A673 (cell line): Measurements from ENCODE around the gene ZDHHC22. TPM values are rescaled to one million over a fixed set of nuclear protein-coding genes. Genes with fewer than 3 reads are reported as not detected.

Experiments
- BruUV-seq: library from RNA; stranded (reverse); fragments of 400-500 nt; replicated peaks from 2 replicates; lab custom pipeline; 2021; lab: Mats Ljungman, UMichigan
- CTCF ChIA-PET: fragments of 300-600 bp; sonication (Branson Sonifier 250); formaldehyde crosslinking; loops from one replicate; lab custom pipeline; 2022; ENCODE audit warnings: antibody characterized with exemption; lab: Charles Lee
- POLR2A ChIA-PET: fragments of 300-600 bp; sonication (Branson Sonifier 250); formaldehyde crosslinking; loops from one replicate; lab custom pipeline; 2022; ENCODE audit warnings: antibody characterized with exemption; ENCODE audit not compliant: low non-redundant PET; lab: Charles Lee
- DNase-seq: peaks from one replicate; pipeline ENCODE4 v3.0.0-alpha.2; 2015; ENCODE audit warnings: low spot score
- H3K27ac ChIP-seq: fragments of 200-600 bp; sonication (generic); 2 replicates; pipeline ENCODE4 v1.5.1; 2016; ENCODE audit warnings: mixed run types, low read depth, mild to moderate bottlenecking, mixed read lengths, antibody characterized with exemption, low read length; ENCODE audit not compliant: poor library complexity, severe bottlenecking
- H3K27me3 ChIP-seq: fragments of 200-600 bp; sonication (generic); replicated peaks from 2 replicates; pipeline ENCODE4 v1.6.1; 2017; ENCODE audit warnings: mixed run types, low read depth, mild to moderate bottlenecking, mixed read lengths, antibody characterized with exemption, low read length; ENCODE audit not compliant: insufficient read depth, poor library complexity
- H3K36me3 ChIP-seq: fragments of 200-600 bp; sonication (generic); 2 replicates; pipeline ENCODE4 v1.6.1; 2016; ENCODE audit warnings: mixed run types, mild to moderate bottlenecking, mixed read lengths, antibody characterized with exemption, low read length; ENCODE audit not compliant: insufficient read depth, poor library complexity, severe bottlenecking
- H3K4me1 ChIP-seq: fragments of 200-600 bp; sonication (generic); 2 replicates; pipeline ENCODE4 v1.6.1; 2017; ENCODE audit warnings: mixed run types, mild to moderate bottlenecking, mixed read lengths, antibody characterized with exemption, low read length; ENCODE audit not compliant: insufficient read depth, poor library complexity, severe bottlenecking
- H3K4me3 ChIP-seq: fragments of 200-600 bp; sonication (generic); 2 replicates; pipeline ENCODE4 v1.5.1; 2016; ENCODE audit warnings: low read depth, mixed run types, mild to moderate bottlenecking, mixed read lengths, low read length; ENCODE audit not compliant: poor library complexity, severe bottlenecking
- H3K9me3 ChIP-seq: fragments of 200-600 bp; sonication (generic); 2 replicates; pipeline ENCODE4 v1.6.1; 2016; ENCODE audit warnings: mixed run types, low read depth, mild to moderate bottlenecking, mixed read lengths, antibody characterized with exemption, low read length; ENCODE audit not compliant: poor library complexity, severe bottlenecking
- EZH2 ChIP-seq: fragments of 200-600 bp; sonication (generic); IDR thresholded peaks from 2 replicates; pipeline ENCODE4 v1.6.1; 2017; ENCODE audit warnings: borderline replicate concordance, low read depth, mild to moderate bottlenecking, mixed read lengths, antibody characterized with exemption, low read length; ENCODE audit not compliant: poor library complexity, severe bottlenecking
- intact Hi-C: fragments of 100-400 bp; cut with micrococcal nuclease; formaldehyde crosslinking; loops from one replicate; pipeline ENCODE4 v1.10.0; 2022; ENCODE audit not compliant: unreplicated experiment
- total RNA-seq: library from RNA; stranded (reverse); gene quantifications from 2 replicates; pipeline ENCODE4 v1.2.3, GENCODE V29; 2021
- TF ChIP-seq, protein P1 (sequence below): fragments of 300-800, 200-600 bp; sonication (generic); conservative IDR thresholded peaks from 2 replicates; pipeline ENCODE4 v1.5.1; 2017; ENCODE audit warnings: low read depth, mild to moderate bottlenecking, antibody characterized with exemption, low read length, moderate library complexity, mixed read lengths

The ZDHHC22 gene
- total RNA-seq, 1 experiment from 2014 or later, result 0.60 TPM

GRCh38 chr14:77105145-77105939, 36.2 kb downstream of the ZDHHC22 start:
- H3K4me3 ChIP-seq, result no peak overlapping the region
- BruUV-seq, result no TSS peak
- no peak overlapping the region for H3K27ac ChIP-seq
- POLR2A ChIA-PET, result no interaction called here
- intact Hi-C loops, result no loop called here
- no peaks in the 10 kb centered on the region for H3K27me3 ChIP-seq
- DNase-seq, result no peak
- CTCF ChIA-PET, result no interaction called here
- peaks cover 16% of the 10 kb centered on the region for H3K4me1 ChIP-seq
- H3K36me3 ChIP-seq, result peaks cover 21% of the 10 kb centered on the region
- TF ChIP-seq, protein P1, sequence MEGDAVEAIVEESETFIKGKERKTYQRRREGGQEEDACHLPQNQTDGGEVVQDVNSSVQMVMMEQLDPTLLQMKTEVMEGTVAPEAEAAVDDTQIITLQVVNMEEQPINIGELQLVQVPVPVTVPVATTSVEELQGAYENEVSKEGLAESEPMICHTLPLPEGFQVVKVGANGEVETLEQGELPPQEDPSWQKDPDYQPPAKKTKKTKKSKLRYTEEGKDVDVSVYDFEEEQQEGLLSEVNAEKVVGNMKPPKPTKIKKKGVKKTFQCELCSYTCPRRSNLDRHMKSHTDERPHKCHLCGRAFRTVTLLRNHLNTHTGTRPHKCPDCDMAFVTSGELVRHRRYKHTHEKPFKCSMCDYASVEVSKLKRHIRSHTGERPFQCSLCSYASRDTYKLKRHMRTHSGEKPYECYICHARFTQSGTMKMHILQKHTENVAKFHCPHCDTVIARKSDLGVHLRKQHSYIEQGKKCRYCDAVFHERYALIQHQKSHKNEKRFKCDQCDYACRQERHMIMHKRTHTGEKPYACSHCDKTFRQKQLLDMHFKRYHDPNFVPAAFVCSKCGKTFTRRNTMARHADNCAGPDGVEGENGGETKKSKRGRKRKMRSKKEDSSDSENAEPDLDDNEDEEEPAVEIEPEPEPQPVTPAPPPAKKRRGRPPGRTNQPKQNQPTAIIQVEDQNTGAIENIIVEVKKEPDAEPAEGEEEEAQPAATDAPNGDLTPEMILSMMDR, result no peak
- TF ChIP-seq EZH2, result no peak
- no peaks in the 10 kb centered on the region for H3K9me3 ChIP-seq

GRCh38 chr14:77104393-77104792, 37.2 kb downstream of the ZDHHC22 start:
- TF ChIP-seq, protein P1, result no peak
- no peak for TF ChIP-seq EZH2
- H3K9me3 ChIP-seq, result no peaks in the 10 kb centered on the region
- ChIA-PET POLR2A (no interaction called here), CTCF (no interaction called here)
- H3K4me3 ChIP-seq, result no peak overlapping the region
- H3K4me1 ChIP-seq, result peaks cover 13% of the 10 kb centered on the region
- no peak overlapping the region for H3K27ac ChIP-seq
- BruUV-seq, result no TSS peak
- DNase-seq, result no peak
- no peaks in the 10 kb centered on the region for H3K27me3 ChIP-seq
- H3K36me3 ChIP-seq, result peaks cover 21% of the 10 kb centered on the region
- intact Hi-C loops, result no loop called here

DNA sequence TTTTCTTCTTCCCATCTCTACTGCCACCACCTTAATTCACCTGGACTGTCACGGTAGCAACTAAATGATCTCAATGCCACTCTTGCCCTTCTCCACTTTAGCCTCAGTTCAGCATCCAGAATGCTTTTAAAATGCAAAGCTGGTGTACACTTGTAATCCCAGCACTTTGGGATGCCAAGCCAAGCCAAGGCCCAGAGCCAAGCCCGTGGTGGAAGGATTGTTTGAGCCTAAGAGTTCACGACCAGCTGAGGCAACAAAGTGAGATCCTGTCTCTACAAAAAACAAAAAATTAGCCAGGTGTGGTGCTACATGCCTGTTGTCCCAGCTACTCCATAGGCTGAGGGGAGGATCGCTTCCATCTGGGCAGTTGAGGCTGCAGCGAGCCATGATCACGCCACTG, 37.6 kb downstream of the ZDHHC22 start:
- ChIA-PET POLR2A (no interaction called here), CTCF (no interaction called here)
- TF ChIP-seq EZH2, result no peak
- TF ChIP-seq, protein P1, result no peak
- no peaks in the 10 kb centered on the region for H3K27me3 ChIP-seq
- peaks cover 21% of the 10 kb centered on the region for H3K36me3 ChIP-seq
- H3K4me3 ChIP-seq, result no peak overlapping the region
- H3K27ac ChIP-seq, result no peak overlapping the region
- H3K4me1 ChIP-seq, result peaks cover 13% of the 10 kb centered on the region
- intact Hi-C loops, result no loop called here
- no peak for DNase-seq
- BruUV-seq, result no TSS peak
- no peaks in the 10 kb centered on the region for H3K9me3 ChIP-seq
